Activated naive CD4-positive, alpha-beta T cell treated with anti-CD3 and anti-CD28 coated beads, Interleukin-2, amount 10 ng/mL, durations not matched to agents 7 days and 5 days (primary cell): ENCODE results near the gene TNIK.

ENCODE experiments used
- CTCF ChIA-PET: fragments of 350-600 bp; sonication (Branson Sonifier 250); formaldehyde crosslinking; loops from one replicate; lab custom pipeline; 2021; ENCODE audit warnings: antibody characterized with exemption; lab: Charles Lee
- DNase-seq: peaks from one replicate; pipeline ENCODE4 v3.0.0-alpha.2; 2020
- H3K27ac Mint-ChIP-seq: one replicate; pipeline ENCODE4 v1.8.0; 2021; ENCODE audit warnings: mild to moderate bottlenecking, moderate library complexity, mixed read lengths
- H3K27me3 Mint-ChIP-seq: one replicate; pipeline ENCODE4 v1.8.0; 2021; ENCODE audit warnings: mild to moderate bottlenecking, mixed read lengths
- H3K36me3 Mint-ChIP-seq: one replicate; pipeline ENCODE4 v1.8.0; 2021; ENCODE audit warnings: mixed read lengths
- H3K4me1 Mint-ChIP-seq: one replicate; pipeline ENCODE4 v1.8.0; 2021; ENCODE audit warnings: mixed read lengths
- H3K4me3 Mint-ChIP-seq: one replicate; pipeline ENCODE4 v1.8.0; 2021; ENCODE audit warnings: mild to moderate bottlenecking, moderate library complexity, mixed read lengths
- H3K9me3 Mint-ChIP-seq: one replicate; pipeline ENCODE4 v1.8.0; 2021; ENCODE audit warnings: mixed read lengths

TNIK gene

GRCh38 chr3:171358181-171358880 is 101.9 kb downstream of the TNIK start:
- no peak overlapping the region for H3K4me3 Mint-ChIP-seq
- H3K9me3 Mint-ChIP-seq = no peaks in the 10 kb centered on the region
- no peaks in the 10 kb centered on the region for H3K27me3 Mint-ChIP-seq
- no peak for DNase-seq
- CTCF ChIA-PET = no interaction called here
- H3K27ac Mint-ChIP-seq = no peak overlapping the region
- H3K4me1 Mint-ChIP-seq = peaks cover 9% of the 10 kb centered on the region
- peaks cover 7% of the 10 kb centered on the region for H3K36me3 Mint-ChIP-seq

DNA sequence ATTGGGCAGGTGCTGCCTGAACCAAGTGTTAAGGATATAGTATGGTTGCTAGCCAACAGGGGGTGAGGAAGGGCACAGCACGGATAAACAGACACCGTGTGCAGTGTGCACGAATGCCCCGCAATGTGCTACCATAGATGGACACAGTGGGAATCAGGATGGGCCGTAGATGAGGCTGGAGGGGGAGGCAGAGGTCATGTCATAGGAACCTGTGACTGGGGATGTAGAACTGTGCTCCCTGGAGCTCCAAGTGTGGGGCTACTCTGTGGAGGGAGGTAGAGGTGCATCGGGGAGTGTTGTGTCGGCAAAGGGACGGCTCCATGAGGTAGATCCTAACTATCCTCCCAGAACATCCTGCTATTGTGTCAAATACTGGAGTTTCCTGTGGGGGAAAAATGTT is 102.5 kb downstream of the TNIK start:
- DNase-seq = no peak
- CTCF ChIA-PET = no interaction called here
- Mint-ChIP-seq H3K4me1 (peaks cover 9% of the 10 kb centered on the region), H3K36me3 (peaks cover 6% of the 10 kb centered on the region), H3K27me3 (no peaks in the 10 kb centered on the region), H3K27ac (no peak overlapping the region), H3K4me3 (no peak overlapping the region), H3K9me3 (no peaks in the 10 kb centered on the region)

GRCh38 chr3:171356251-171356650 is 104.0 kb downstream of the TNIK start:
- CTCF ChIA-PET = no interaction called here
- Mint-ChIP-seq H3K4me3 (no peak overlapping the region), H3K36me3 (peaks cover 5% of the 10 kb centered on the region), H3K27ac (no peak overlapping the region), H3K4me1 (peaks cover 9% of the 10 kb centered on the region), H3K27me3 (no peaks in the 10 kb centered on the region), H3K9me3 (no peaks in the 10 kb centered on the region)
- DNase-seq = no peak

GRCh38 chr3:171354706-171355582 is 105.3 kb downstream of the TNIK start:
- H3K27ac Mint-ChIP-seq = no peak overlapping the region
- CTCF ChIA-PET = no interaction called here
- no peaks in the 10 kb centered on the region for H3K9me3 Mint-ChIP-seq
- peaks cover 7% of the 10 kb centered on the region for H3K36me3 Mint-ChIP-seq
- H3K4me3 Mint-ChIP-seq = no peak overlapping the region
- no peak for DNase-seq
- no peaks in the 10 kb centered on the region for H3K27me3 Mint-ChIP-seq
- peaks cover 9% of the 10 kb centered on the region for H3K4me1 Mint-ChIP-seq

- Mint-ChIP-seq H3K9me3 (no peaks in the 10 kb centered on the region), H3K4me1 (peaks cover 9% of the 10 kb centered on the region), H3K36me3 (peaks cover 7% of the 10 kb centered on the region), H3K27me3 (no peaks in the 10 kb centered on the region), H3K4me3 (no peak overlapping the region), H3K27ac (no peak overlapping the region)
- DNase-seq = no peak
- CTCF ChIA-PET = no interaction called here
Measured at GRCh38 chr3:171354049-171354705, 106.0 kb downstream of the TNIK start.

DNA sequence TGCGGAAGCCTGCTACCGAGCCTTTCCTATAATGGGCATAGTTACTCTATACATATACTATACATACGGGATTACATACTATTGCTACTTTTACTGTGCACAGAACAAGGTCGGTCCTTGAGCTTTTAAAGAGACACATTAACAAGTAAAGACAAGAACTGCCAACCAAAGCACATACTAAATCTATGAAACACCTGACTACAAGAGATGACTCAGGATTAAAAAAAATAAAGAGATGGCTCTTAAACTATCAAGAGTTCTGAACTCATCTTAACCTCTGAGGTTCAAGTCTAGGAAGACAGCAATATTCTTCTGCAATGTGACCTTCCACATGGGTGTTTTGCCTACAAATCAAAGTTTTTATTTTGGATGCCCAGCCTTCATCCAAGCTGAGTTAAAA is 106.8 kb downstream of the TNIK start:
- H3K9me3 Mint-ChIP-seq = no peaks in the 10 kb centered on the region
- no peak overlapping the region for H3K27ac Mint-ChIP-seq
- CTCF ChIA-PET = no interaction called here
- no peak for DNase-seq
- no peaks in the 10 kb centered on the region for H3K27me3 Mint-ChIP-seq
- H3K4me3 Mint-ChIP-seq = no peak overlapping the region
- peaks cover 9% of the 10 kb centered on the region for H3K4me1 Mint-ChIP-seq
- H3K36me3 Mint-ChIP-seq = peaks cover 7% of the 10 kb centered on the region

GRCh38 chr3:171352387-171352935 is 107.7 kb downstream of the TNIK start:
- Mint-ChIP-seq H3K27ac (no peak overlapping the region), H3K9me3 (no peaks in the 10 kb centered on the region), H3K4me1 (peaks cover 12% of the 10 kb centered on the region), H3K27me3 (no peaks in the 10 kb centered on the region), H3K36me3 (peaks cover 7% of the 10 kb centered on the region), H3K4me3 (no peak overlapping the region)
- CTCF ChIA-PET = no interaction called here
- DNase-seq = no peak

- H3K27me3 Mint-ChIP-seq = no peaks in the 10 kb centered on the region
- no peak overlapping the region for H3K4me3 Mint-ChIP-seq
- H3K27ac Mint-ChIP-seq = no peak overlapping the region
- peaks cover 13% of the 10 kb centered on the region for H3K36me3 Mint-ChIP-seq
- peaks cover 13% of the 10 kb centered on the region for H3K4me1 Mint-ChIP-seq
- H3K9me3 Mint-ChIP-seq = no peaks in the 10 kb centered on the region
- no peak for DNase-seq
- CTCF ChIA-PET = no interaction called here
Measured at GRCh38 chr3:171351676-171352075, 108.5 kb downstream of the TNIK start.

- Mint-ChIP-seq H3K36me3 (peaks cover 25% of the 10 kb centered on the region), H3K9me3 (peaks cover 3% of the 10 kb centered on the region), H3K27ac (no peak overlapping the region), H3K27me3 (no peaks in the 10 kb centered on the region), H3K4me3 (no peak overlapping the region), H3K4me1 (peaks cover 5% of the 10 kb centered on the region)
- DNase-seq = no peak
- CTCF ChIA-PET = interaction anchor here (0.6 kb wide), 1 partner anchor 727 kb away, joined by 3 read pairs; no protein-coding TSS in a partner anchor
Measured at GRCh38 chr3:171350364-171350763, 109.8 kb downstream of the TNIK start.

- H3K4me1 Mint-ChIP-seq = peaks cover 5% of the 10 kb centered on the region
Measured at GRCh38 chr3:171349392-171349791, 110.8 kb downstream of the TNIK start.

DNA sequence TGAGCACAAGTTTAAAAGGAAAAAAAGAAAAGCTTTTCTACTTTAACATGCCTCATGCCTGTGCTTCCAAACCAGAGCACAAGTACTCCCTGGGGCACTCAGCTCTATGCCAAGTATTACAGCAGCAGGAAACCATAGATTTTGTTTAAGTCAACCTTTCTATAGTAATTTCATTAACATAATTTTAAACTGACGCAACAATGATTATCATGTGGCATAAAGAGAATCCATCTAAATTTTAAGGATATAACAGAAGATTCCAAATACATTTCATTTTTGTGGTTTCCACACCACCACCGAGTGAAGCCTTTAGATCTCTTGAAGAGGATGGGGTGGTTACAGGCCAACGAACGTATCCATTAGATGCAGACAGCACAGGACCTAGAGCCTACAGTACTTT is 112.1 kb downstream of the TNIK start:
- Mint-ChIP-seq H3K36me3 (peaks cover 40% of the 10 kb centered on the region), H3K27me3 (no peaks in the 10 kb centered on the region), H3K4me3 (no peak overlapping the region), H3K4me1 (peaks cover 5% of the 10 kb centered on the region), H3K9me3 (peaks cover 9% of the 10 kb centered on the region), H3K27ac (no peak overlapping the region)
- DNase-seq = no peak
- CTCF ChIA-PET = interaction anchor here (0.5 to 1.0 kb wide), 4 partner anchors 19 to 146 kb away, joined by 3 read pairs; no protein-coding TSS in a partner anchor

More at GRCh38 chr3:171349392-171349791, 110.8 kb downstream of the TNIK start:
- no peak overlapping the region for H3K27ac Mint-ChIP-seq
- no peak overlapping the region for H3K4me3 Mint-ChIP-seq
- no peaks in the 10 kb centered on the region for H3K27me3 Mint-ChIP-seq
- CTCF ChIA-PET = no interaction called here
- no peak for DNase-seq
- H3K36me3 Mint-ChIP-seq = peaks cover 30% of the 10 kb centered on the region
- peaks cover 3% of the 10 kb centered on the region for H3K9me3 Mint-ChIP-seq

- CTCF ChIA-PET = interaction anchor here (0.5 to 1.0 kb wide), 4 partner anchors 18 to 145 kb away, joined by 3 read pairs; no protein-coding TSS in a partner anchor
- H3K9me3 Mint-ChIP-seq = peaks cover 14% of the 10 kb centered on the region
- peaks cover 5% of the 10 kb centered on the region for H3K4me1 Mint-ChIP-seq
- H3K27ac Mint-ChIP-seq = no peak overlapping the region
- no peak overlapping the region for H3K4me3 Mint-ChIP-seq
- no peaks in the 10 kb centered on the region for H3K27me3 Mint-ChIP-seq
- peaks cover 44% of the 10 kb centered on the region for H3K36me3 Mint-ChIP-seq
- DNase-seq = no peak
Measured at GRCh38 chr3:171347301-171348039, 112.7 kb downstream of the TNIK start.

- Mint-ChIP-seq H3K36me3 (peaks cover 44% of the 10 kb centered on the region), H3K4me3 (no peak overlapping the region), H3K4me1 (peaks cover 5% of the 10 kb centered on the region), H3K9me3 (peaks cover 14% of the 10 kb centered on the region), H3K27ac (no peak overlapping the region), H3K27me3 (no peaks in the 10 kb centered on the region)
- no peak for DNase-seq
- CTCF ChIA-PET = no interaction called here
Measured at GRCh38 chr3:171346582-171347300, 113.5 kb downstream of the TNIK start.
